ENCODE data around the gene PALM3.

PALM3 gene

DNA sequence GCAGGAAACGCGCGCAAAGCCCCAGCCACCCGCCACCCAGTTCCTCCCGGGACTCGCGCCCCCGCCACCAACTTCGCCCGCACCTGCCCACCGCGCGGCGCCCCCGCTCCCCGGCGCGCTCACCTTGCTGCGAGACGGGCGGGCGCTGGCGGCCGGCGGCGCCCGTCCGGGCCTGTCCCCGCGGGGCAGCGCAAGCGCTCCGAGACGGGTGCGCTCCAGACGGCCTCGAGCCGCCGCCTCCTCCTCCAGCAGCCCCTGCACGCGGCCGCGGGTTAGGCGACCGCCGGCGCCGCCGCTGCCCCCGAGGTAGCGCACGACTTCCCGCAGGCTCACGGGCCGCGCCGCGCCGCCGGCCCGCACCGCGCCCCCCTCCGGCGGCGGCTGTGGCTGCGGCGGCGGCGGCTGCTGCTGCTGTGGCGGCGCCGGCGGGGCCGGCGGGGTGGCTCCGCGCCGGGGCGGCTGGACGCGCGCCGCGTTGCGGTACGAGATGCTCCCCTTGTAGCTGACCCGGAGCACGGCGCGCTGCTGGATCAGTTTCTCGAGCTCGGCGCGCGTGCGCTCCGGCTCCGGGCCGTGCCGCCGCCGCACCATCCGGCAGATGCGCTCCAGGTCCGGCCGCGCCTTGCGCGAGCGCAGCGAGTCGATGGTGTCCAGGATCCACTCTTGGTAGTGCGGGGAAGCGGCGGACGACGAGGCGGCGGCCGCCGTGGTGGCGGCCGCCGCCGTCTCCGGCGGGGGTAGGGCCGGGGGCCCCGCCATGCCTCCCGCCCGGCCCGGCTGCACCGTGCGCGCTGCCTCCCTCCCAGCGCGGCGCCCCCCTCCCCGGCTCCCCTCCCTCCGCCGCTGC is 28.0 kb upstream of the PALM3 start:
- peak; percentile 25 for DNase-seq

DNA sequence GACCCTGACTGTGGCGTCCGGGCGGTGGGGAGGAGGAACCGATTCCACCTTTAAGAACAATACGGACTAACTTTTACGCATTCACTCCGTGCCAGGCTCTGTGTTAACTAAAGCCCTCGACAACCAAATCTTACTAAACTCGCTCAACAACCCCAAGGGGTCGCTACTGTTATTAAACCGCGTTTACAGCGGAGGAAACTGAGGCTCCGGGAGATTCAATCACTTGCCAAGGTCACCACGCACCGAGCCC is 27.5 kb upstream of the PALM3 start:
- DNase-seq: no peak

DNA sequence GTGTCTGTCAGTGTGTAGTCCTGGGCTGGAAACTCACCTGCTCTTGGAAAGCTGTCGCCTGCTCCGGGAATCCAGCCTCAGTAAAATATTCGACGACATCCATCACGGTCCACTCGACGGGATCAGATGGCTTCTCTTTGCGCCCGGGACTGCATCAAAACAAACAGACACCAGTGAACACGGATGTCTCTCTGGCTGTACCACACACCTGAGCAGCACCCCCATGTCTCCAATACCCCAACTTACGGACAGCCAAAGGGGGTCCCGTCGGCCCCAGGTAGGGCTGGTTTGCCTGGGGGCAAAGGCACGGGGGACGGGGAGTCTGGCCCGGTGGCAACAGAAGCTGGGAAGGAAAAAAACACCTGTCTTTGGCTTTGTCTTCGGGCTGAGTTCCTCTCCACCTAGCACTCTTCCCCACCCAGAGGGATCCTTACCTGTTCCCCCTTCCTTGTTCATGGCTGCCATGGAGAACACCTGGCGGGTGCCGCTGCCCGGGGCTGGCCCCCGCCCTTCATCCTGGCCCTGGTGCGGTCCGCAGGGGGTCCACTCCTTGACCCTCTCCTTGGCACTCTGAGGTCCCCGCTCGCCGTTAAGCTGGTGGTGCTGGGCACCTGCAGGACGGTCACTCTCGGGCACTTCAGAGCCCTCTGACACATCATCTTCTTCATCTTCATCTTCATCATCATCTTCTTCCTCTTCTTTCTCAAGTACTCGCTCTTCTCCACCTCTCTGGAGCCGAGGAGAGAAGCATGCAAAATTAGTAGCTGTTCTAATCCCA is 26.9 kb upstream of the PALM3 start:
- DNase-seq: no peak

DNA sequence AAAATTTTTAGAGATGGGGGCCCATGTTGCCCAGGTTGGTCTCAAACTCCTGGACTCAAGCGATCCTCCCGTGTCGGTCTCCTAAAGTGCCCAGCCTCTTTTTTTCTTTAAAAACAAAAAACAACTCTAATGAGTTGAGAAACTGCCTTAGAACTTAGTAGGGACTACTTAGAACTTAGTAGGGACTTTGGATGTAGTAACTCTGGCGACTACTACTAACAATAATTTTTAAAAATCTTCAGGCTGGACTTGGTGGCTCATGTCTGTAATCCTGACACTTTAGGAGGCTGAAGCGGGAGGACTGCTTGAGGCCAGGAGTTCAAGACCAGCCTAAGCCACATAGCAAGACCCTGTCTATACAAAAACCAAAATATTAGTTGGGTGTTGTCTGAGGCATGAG is 24.2 kb upstream of the PALM3 start:
- DNase-seq: no peak

GRCh38 chr19:14085309-14085995 is 23.6 kb upstream of the PALM3 start, which contains the start of gene C19orf67:
Gene C19orf67 (minus strand): TSS chr19:14085783. CDS start chr19:14085627, 156 bp downstream.
- no peak for DNase-seq

DNA sequence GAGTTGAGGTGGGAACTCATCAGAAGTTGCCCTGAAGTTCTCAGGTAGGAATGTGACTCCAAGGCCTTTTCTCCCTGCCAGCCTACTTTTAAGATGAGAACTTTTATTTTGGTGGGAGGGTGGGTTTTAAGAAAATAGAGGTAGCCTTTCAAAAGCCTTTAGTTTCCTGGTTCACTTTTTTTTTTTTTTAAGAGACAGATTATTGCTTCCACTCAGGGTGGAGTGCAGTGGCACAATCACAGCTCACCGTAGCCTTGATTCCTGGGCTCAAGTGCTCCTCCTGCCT is 20.7 kb upstream of the PALM3 start:
- DNase-seq: no peak

- peak; percentile 8 for DNase-seq
Observed at GRCh38 chr19:14081797-14082674, 20.2 kb upstream of the PALM3 start.

DNA sequence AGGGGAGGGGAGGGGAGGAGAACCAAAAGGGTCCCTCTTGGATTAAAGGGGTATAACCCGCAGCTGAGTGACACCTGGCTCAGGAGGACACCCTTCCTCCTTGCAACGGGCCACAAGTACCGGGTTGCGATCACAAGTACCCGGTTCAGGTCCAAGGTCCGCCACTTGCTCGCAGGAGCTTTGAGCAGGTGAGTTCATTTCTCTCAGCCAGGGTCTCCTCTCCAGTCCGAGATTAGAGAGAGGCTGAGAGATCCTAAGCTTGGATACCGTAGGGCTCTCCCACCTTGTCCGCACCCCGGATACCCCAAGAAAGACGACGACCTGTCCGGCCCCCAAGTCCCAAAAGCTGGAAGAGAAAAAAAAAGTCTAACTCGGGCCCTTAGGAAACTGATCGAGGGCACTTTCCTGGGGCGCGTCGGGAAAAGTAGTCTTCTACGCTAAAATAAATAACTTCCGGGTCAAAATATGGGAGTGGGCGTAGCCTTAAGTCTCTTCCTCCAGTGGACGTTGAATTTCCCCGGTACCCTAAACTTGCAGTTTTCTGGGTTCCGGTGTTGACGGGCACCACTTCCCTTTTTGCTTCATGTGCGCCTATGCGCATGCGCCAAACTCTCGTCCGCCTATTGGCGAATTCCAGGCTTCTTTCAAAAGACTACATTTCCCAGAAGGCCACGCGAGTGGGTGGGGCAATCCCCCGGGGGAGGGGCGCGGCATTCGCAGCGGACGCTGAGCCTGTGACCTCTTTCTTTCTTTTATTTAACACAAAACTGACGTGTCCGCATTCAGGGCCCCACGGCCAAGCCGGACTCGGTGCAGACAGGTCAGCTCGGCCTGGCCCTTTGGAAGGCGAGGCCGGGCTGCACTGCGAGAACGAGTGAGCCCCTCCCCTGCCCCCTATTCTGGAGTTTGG is 19.3 kb upstream of the PALM3 start:
- DNase-seq: peak; percentile 97

- DNase-seq: no peak
Observed at GRCh38 chr19:14078411-14078810, 16.5 kb upstream of the PALM3 start.

- peak; percentile 36 for DNase-seq
Observed at GRCh38 chr19:14073925-14074838, 12.3 kb upstream of the PALM3 start.

- DNase-seq: peak; percentile 77
Observed at GRCh38 chr19:14073261-14073924, 11.5 kb upstream of the PALM3 start.

- peak; percentile 45 for DNase-seq
Observed at GRCh38 chr19:14072535-14073260, 10.8 kb upstream of the PALM3 start, which contains the start of gene MISP3. Gene MISP3 (plus strand): TSS chr19:14072786. CDS start chr19:14073310, 524 bp downstream.

GRCh38 chr19:14070268-14071050 is 8.6 kb upstream of the PALM3 start:
- no peak for DNase-seq

DNA sequence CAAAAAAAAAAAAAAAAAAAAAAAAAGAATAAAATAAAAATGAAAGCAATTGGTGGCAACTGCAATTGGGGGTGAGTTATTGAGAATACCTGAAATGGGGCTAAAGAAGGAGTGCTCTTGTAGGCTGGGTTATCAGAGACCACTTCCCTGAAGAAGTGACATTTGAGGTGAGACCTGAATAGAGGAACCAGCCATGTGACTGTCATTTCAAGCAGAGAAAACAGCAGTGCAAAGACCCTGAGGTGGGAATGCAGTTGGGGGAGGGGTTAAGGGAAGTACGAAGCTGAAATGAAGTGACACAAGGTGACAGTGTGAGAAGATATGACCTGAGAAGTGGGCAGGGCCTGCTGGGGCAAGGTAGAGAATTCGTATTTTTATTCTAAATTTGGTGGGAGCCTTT is 4.3 kb upstream of the PALM3 start:
- DNase-seq: no peak

GRCh38 chr19:14063105-14063504 is 1.2 kb upstream of the PALM3 start:
- no peak for DNase-seq

- no peak for DNase-seq
Observed at GRCh38 chr19:14062558-14062855, 631 bp upstream of the PALM3 start.

DNA sequence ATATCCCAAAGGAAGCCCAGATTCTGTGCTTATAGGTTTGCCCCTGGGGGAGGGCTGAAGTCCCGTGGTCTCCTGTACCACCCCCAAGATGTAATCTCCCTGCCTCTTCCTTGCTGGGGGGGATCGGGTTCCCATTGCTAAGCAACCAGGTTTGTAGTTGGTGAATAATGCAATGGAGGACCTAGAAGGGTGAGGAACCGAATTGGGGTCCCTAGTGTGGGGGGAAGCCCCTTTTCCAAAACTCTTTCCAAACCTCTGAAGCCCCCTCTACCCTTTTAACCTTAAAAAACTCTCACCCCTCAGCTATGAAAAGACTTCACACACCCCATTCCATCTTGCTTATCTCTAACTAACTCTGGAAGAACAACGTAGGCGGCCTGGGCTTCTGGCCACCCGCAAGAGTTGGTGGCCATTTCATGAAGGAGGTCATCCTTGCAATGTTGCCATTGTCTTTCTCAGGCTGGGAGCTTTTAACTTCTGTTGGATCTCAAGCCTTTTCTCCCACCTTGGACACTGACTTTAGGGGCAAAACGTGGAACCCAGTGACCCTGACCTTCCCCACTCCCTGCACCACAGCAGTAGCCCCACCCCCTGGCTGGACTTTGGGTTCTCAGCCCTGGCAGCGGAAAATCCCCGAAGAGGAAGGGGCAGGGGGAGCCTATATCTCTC is 661 bp downstream of the PALM3 start:
- no peak for DNase-seq

- DNase-seq: no peak
Observed at GRCh38 chr19:14059652-14060155, 2.2 kb downstream of the PALM3 start.

Data from NCI-H345 (cell line).